CD4-positive, alpha-beta T cell treated with Interleukin-12 subunit alpha and Interleukin-12 subunit beta, for 1 hour (primary cell): ENCODE results near the gene SH3GL2.

ENCODE experiments used
- DNase-seq: peaks from one replicate; pipeline ENCODE4 v3.0.0-alpha.2; 2020

Gene SH3GL2

GRCh38 chr9:17824191-17824590, 245.3 kb downstream of the SH3GL2 start:
- DNase-seq, result no peak

GRCh38 chr9:17824616-17825264, 245.9 kb downstream of the SH3GL2 start:
- DNase-seq, result no peak

DNA sequence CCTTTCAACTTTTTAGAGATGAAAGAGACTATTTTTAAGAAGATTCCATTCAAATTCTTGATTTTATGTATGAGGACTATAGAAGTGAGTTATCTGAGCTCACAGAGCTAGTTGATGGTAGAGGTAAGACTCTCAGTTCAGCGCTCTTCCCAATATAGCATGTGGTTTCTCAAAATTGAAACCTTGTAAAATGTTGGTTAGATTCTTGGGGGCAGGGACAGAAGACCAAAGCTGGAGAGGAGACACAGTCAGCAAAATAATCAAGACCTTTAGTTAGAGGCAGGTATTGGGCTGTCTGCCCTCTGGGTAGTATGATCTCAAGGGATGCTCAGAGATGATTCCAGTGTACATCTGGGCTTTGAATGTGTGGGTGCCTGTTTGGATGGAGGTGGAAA, 246.4 kb downstream of the SH3GL2 start:
- no peak for DNase-seq

DNA sequence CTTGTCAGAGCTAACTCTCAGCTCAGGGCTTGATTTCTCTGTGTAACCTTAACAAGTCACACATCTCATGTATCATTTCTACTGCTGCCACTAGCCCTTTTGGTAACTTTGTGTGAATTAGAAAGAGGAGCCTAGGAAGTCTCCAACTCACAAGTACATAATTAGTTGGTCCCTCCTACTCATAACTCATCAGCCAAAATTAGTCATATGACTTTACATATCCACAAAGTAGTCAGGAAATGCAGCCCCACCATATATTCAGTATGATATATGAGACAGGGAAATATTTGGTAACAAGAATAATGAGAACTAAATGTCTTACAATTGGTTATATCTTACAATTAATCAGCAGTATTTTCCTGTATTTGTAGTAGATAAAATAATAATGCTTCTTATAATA, 250.2 kb downstream of the SH3GL2 start:
- DNase-seq, result no peak

DNA sequence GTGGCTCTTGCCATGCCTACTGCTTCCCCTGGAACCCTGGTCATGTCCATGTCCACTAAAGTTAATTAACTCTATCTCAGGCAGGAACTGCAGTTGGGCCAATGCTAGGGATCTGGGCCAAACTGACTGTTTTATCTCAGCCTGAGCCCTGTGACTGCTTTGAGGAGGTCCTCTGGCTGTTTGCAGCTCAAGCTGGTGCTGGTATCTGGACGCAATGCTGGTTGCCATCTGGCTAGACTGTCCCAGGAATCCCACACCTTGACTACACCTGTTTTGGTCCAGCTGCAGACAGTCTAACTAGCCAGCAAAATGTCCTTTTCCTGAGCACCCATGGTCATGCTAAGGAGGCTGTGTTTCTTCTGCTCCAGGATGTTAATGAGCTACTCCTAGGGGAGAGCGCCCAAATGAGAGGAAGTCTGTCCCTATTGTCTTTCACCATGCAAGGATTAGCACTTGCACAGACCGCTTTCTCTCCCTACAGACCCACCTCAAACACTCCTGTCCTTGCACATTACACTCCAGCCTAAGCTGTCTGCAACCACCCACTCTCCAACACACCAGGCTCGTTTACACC, 251.0 kb downstream of the SH3GL2 start:
- no peak for DNase-seq

- no peak for DNase-seq
Measured at GRCh38 chr9:17832812-17833211, 253.9 kb downstream of the SH3GL2 start.

DNA sequence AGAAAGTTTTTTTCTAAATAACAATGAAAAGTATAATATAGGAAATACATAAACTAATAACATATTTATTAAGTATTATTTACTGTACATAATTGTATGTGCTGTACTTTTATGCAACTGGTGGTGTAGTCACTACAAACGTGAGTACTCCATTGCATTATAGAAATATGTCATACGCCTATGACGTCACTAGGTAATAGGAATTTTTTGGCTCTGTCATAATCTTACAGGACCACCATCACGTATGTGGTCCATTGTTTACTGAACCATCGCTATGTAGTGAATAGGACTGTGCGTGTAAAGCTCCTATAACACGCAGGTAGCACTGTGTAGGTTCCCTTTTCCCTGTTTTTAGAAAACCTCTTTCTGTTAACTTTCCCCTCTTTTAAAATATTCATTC, 255.0 kb downstream of the SH3GL2 start:
- no peak for DNase-seq

DNA sequence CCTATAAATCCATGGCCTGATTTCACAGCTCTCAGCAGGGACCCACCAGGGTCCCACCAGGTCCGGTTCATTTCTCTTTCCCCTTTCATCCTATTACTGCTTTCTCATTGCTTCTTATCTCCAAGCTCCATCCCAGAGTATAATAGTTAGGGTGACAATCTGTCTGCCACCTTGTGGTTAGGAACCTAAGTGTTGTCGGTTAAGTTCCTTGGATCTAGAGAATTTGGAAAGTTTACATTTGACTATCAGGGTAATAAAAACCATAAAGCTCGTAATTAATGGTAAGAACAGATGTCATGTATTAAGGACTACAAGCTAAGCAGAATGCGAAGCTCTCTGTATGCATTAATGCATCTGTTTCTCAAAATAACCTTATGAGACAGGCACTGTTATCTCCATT, 259.1 kb downstream of the SH3GL2 start:
- DNase-seq, result no peak

- DNase-seq, result no peak
Measured at GRCh38 chr9:17839776-17840175, 260.9 kb downstream of the SH3GL2 start.

DNA sequence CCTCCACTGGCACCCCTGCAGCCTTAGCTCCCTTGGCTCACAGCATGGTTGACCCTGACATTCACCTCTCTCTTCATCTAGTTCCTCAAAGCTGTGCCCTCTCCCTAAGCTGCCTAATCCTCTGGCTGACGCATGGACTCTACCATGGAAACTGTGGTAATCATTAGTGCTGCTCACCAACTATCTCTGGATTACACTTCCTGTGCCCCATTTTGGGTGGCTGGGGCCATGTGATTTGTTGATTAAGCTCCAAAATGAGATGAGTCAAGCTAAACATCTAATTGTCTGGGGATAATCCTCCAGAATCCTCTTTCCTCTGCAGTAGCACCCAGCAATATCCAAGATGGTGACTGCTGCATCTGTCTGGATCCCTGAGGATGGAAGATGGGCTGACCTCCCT, 264.4 kb downstream of the SH3GL2 start:
- no peak for DNase-seq
